Measurements from ENCODE around the gene TDRD6.

- TF ChIP-seq CTCF (conservative IDR thresholded peaks at IDR 0.05), result no peak
- TF ChIP-seq ZFX (IDR thresholded peaks at IDR 0.05), result no peak
These were observed 23.8 kb downstream of the TDRD6 start for GRCh38 chr6:46711491-46711890.
